ENCODE results near the gene CIPC. TPM values are rescaled to one million over a fixed set of nuclear protein-coding genes. Genes with fewer than 3 reads are reported as not detected.

The CIPC gene
- total and polyA plus RNA-seq, 2 of the 4 experiments (the other 2 are of a cell fraction), result 6.6 to 12.9 TPM

DNA sequence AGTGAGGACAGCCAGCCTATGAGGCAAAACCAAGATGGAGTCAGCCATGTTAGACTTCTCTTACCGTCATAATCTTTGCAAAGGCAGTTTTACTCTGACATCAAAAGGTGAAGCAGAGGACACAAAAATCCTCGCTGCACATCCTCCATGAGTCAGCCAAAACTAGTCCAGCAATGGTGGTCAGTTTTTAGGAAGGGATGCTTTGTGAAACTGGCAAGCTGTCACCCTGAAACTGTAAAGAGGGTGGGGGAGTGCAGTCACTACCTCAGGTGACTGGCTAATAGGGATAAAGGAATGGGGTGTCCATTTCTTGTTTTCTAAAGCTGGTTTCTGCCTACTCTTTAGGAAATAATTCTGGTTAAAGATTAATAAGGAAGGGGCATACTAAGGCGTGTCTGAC is 5.4 kb upstream of the CIPC start:
- H3K9me3 ChIP-seq (ENCODE audit: control insufficient read depth, insufficient read depth, low read length), result peaks cover 8% of the 10 kb centered on the region
- no peak overlapping the region for H2BK15ac ChIP-seq (ENCODE audit: low read depth, low read length)
- in situ Hi-C loops (cut with MboI; ENCODE audit: low sequenced_read_pairs), result no loop called here
- DNase-seq (no peak), ATAC-seq (ENCODE audit: low read depth) (no peak)
- no peaks in the 10 kb centered on the region for H3K36me3 ChIP-seq (ENCODE audit: control insufficient read depth, insufficient read depth, low read length)
- H3K4ac ChIP-seq (ENCODE audit: low read depth, low read length), result no peak overlapping the region
- no peak overlapping the region for H2AK9ac ChIP-seq (replicated peaks; ENCODE audit: low read depth, low read length, poor library complexity)
- ChIA-PET CTCF (interaction anchor here (1.1 kb wide), 1 partner anchor 180 kb away, joined by 4 read pairs; no protein-coding TSS in a partner anchor), POLR2A (ENCODE audit: unreplicated experiment) (no interaction called here)
- H2BK120ac ChIP-seq (ENCODE audit: low read depth, low read length), result no peak overlapping the region
- dilution Hi-C loops (cut with HindIII; ENCODE audit: low sequenced_read_pairs, unreplicated experiment), result loop anchor here (25.0 kb wide), 1 partner anchor 205 kb away; no protein-coding TSS in a partner anchor
- no peak overlapping the region for H4K91ac ChIP-seq (ENCODE audit: insufficient read depth, low read depth, low read length)
- no peak overlapping the region for H3K23ac ChIP-seq (ENCODE audit: low read depth, low read length)
- no peak overlapping the region for H3K9ac ChIP-seq (ENCODE audit: low read depth, low read length)
- no peaks in the 10 kb centered on the region for H4K20me1 ChIP-seq (ENCODE audit: insufficient read depth, low read length)
- no peak overlapping the region for H3K14ac ChIP-seq (replicated peaks; ENCODE audit: low read depth, low read length)
- no peak overlapping the region for H2BK5ac ChIP-seq (ENCODE audit: low read depth, low read length, poor library complexity, severe bottlenecking)
- H4K8ac ChIP-seq (ENCODE audit: low read depth in 2 of 2, low read length in 2 of 2), result no peak overlapping the region
- no CpG with 5 or more reads among the region's 3 CpGs for WGBS, 2 experiments (ENCODE audit: extremely low coverage in 2 of 2, insufficient read length in 1 of 2)
- H3K27ac ChIP-seq (ENCODE audit: insufficient read depth, low read length), result no peak overlapping the region
- no peak overlapping the region for H2AK5ac ChIP-seq (ENCODE audit: low read depth, low read length)
- no TSS peak for BruUV-seq (replicated peaks)
- no peak overlapping the region for H3K4me3 ChIP-seq (ENCODE audit: insufficient read depth, low read depth, low read length)
- no peak overlapping the region for H3K56ac ChIP-seq (ENCODE audit: extremely low read depth, insufficient read depth, low read length)
- H3K27me3 ChIP-seq (ENCODE audit: control insufficient read depth, insufficient read depth, low read length), result peaks cover 13% of the 10 kb centered on the region
- no peak overlapping the region for H2AFZ ChIP-seq (replicated peaks; ENCODE audit: low read length, poor library complexity)
- intact Hi-C loops (cut with micrococcal nuclease), result no loop called here
- no peak overlapping the region for H3K18ac ChIP-seq (ENCODE audit: low read depth, low read length)
- H3K79me1 ChIP-seq (ENCODE audit: low read depth in 1 of 2, low read length in 2 of 2), result peaks cover 8% of the 10 kb centered on the region in 2 experiments
- no peaks in the 10 kb centered on the region for H3K9me1 ChIP-seq (ENCODE audit: insufficient read depth, low read length)
- no peak overlapping the region for H2BK20ac ChIP-seq (ENCODE audit: low read depth, low read length)
- no peak for TF ChIP-seq RAD21 (IDR thresholded peaks at IDR 0.05; ENCODE audit: low read length)
- TF ChIP-seq RFX5 (IDR thresholded peaks at IDR 0.05; ENCODE audit: low read depth, low read length), result no peak
- no peak for TF ChIP-seq MAZ (IDR thresholded peaks at IDR 0.05; ENCODE audit: borderline replicate concordance, low read depth, low read length)
- no peaks in the 10 kb centered on the region for H3K4me1 ChIP-seq (ENCODE audit: control insufficient read depth, insufficient read depth, low read length)
- H3K4me2 ChIP-seq (ENCODE audit: low read depth, low read length), result no peak overlapping the region
- no peak overlapping the region for H4K5ac ChIP-seq (ENCODE audit: low read depth, low read length)

All from IMR-90 (cell line).